ENCODE data around the gene PLCZ1.

DNA sequence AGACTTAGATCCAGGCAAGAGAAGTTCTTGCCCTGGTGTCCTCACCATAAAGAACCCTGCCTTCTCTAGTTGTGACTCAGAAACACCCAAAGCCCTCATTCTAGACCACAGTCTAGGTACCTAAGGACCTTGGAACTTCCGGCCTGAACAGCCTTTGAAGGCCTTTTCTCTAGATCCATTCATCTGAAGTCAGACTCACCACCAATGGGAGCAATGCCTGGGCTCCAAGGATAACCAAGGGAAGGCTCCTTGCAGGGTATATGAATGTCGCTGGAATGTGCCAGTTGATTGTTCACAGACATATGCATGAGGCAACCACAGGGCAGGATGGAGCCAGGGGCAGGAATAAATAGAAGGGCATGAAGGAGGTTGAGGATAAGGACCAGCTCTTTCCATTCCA, 86.3 kb downstream of the PLCZ1 start:
- no peak for TF ChIP-seq CTCF (IDR thresholded peaks at IDR 0.05)
- TF ChIP-seq POLR2A (IDR thresholded peaks at IDR 0.05), result no peak
- no peak for TF ChIP-seq POLR2AphosphoS5 (IDR thresholded peaks at IDR 0.05)

Data from breast epithelium (tissue), 3 donors.